Subcutaneous abdominal adipose tissue (tissue), 5 donors: ENCODE data around the gene TRIM56.
"Not testable (repeated sequence)": the region's sequence is repeated elsewhere in the genome, so short reads cannot be mapped to it uniquely, and the experiment has no call there.

Source experiments
- H3K27ac ChIP-seq: one replicate; pipeline ENCODE4 v1.7.0; 2013; ENCODE audit warnings: low read depth, mild to moderate bottlenecking, inconsistent platforms, low read length, moderate library complexity
- H3K27me3 ChIP-seq, 5 donors: one replicate each; pipeline ENCODE4 v1.7.0; 2013; ENCODE audit warnings: low read length in 5 of 5, inconsistent platforms in 1 of 5; ENCODE audit not compliant: control insufficient read depth in 5 of 5, insufficient read depth in 4 of 5
- H3K36me3 ChIP-seq, 5 donors: one replicate each; pipeline ENCODE4 v1.7.0; 2013; ENCODE audit warnings: low read length in 5 of 5; ENCODE audit not compliant: control insufficient read depth in 5 of 5, insufficient read depth in 5 of 5
- H3K4me1 ChIP-seq, 5 donors: one replicate each; pipeline ENCODE4 v1.7.0; 2013; ENCODE audit warnings: low read length in 5 of 5, mild to moderate bottlenecking in 3 of 5, moderate library complexity in 1 of 5; ENCODE audit not compliant: control insufficient read depth in 5 of 5, insufficient read depth in 5 of 5
- H3K4me3 ChIP-seq, 5 donors: one replicate each; pipeline ENCODE4 v1.7.0; 2013; ENCODE audit warnings: low read length in 5 of 5, low read depth in 1 of 5
- H3K9ac ChIP-seq, 5 donors: one replicate each; pipeline ENCODE4 v1.7.0; 2013; ENCODE audit warnings: low read length in 5 of 5, mild to moderate bottlenecking in 4 of 5, moderate library complexity in 3 of 5
- H3K9me3 ChIP-seq, 5 donors: one replicate each; pipeline ENCODE4 v1.7.0; 2013; ENCODE audit warnings: low read length in 5 of 5; ENCODE audit not compliant: control insufficient read depth in 5 of 5
- donor health status: healthy.
- donor health status: healthy.
- donor health status: healthy.
- donor health status: healthy.
- donor health status: healthy.

The TRIM56 gene

GRCh38 chr7:101088858-101089529 lies 3.7 kb downstream of the TRIM56 start:
- Histone ChIP-seq H3K4me1 (peaks cover 6 to 55% (median 35%) of the 10 kb centered on the region in 5 donors), H3K27ac (no peak overlapping the region), H3K9ac (no peak overlapping the region)

GRCh38 chr7:101089876-101090275 lies 4.6 kb downstream of the TRIM56 start:
- peaks cover 5 to 59% (median 40%) of the 10 kb centered on the region in 5 donors for H3K4me1 ChIP-seq
- H3K9ac ChIP-seq = no peak overlapping the region
- no peak overlapping the region for H3K4me3 ChIP-seq
- H3K9me3 ChIP-seq = no peaks in the 10 kb centered on the region
- no peaks in the 10 kb centered on the region for H3K27me3 ChIP-seq
- H3K27ac ChIP-seq = no peak overlapping the region
- peaks cover 0 to 43% (median 32%) of the 10 kb centered on the region in 5 donors for H3K36me3 ChIP-seq

More at GRCh38 chr7:101088858-101089529, 3.7 kb downstream of the TRIM56 start:
- H3K36me3 ChIP-seq = peaks cover 0 to 43% (median 32%) of the 10 kb centered on the region in 5 donors
- H3K9me3 ChIP-seq = no peaks in the 10 kb centered on the region
- no peak overlapping the region for H3K4me3 ChIP-seq
- H3K27me3 ChIP-seq = no peaks in the 10 kb centered on the region

- not testable (repeated sequence) for H3K27me3 ChIP-seq, H3K9me3 ChIP-seq, H3K9ac ChIP-seq, H3K27ac ChIP-seq, H3K4me3 ChIP-seq
- Histone ChIP-seq H3K36me3 (peaks cover 0 to 35% (median 26%) of the 10 kb centered on the region in 5 donors), H3K4me1 (peaks cover 0 to 43% (median 24%) of the 10 kb centered on the region in 5 donors)
These were observed 7.1 kb downstream of the TRIM56 start for GRCh38 chr7:101092266-101092905.

- Histone ChIP-seq H3K9ac (no peak overlapping the region), H3K4me1 (peaks cover 0 to 31% (median 20%) of the 10 kb centered on the region in 5 donors), H3K4me3 (no peak overlapping the region), H3K27me3 (no peaks in the 10 kb centered on the region), H3K9me3 (no peaks in the 10 kb centered on the region), H3K36me3 (peaks cover 0 to 20% (median 11%) of the 10 kb centered on the region in 5 donors), H3K27ac (peak overlapping the region; percentile 55)
These were observed 8.6 kb downstream of the TRIM56 start for GRCh38 chr7:101093906-101094305.

- Histone ChIP-seq H3K36me3 (peaks cover 0 to 15% (median 6%) of the 10 kb centered on the region in 5 donors), H3K27ac (peak overlapping the region; percentile 55), H3K4me3 (no peak overlapping the region), H3K27me3 (no peaks in the 10 kb centered on the region), H3K9ac (no peak overlapping the region), H3K4me1 (peaks cover 0 to 28% (median 18%) of the 10 kb centered on the region in 5 donors), H3K9me3 (no peaks in the 10 kb centered on the region)
These were observed 9.1 kb downstream of the TRIM56 start for GRCh38 chr7:101094376-101094775.

- H3K36me3 ChIP-seq = peaks cover 0 to 10% (median 5%) of the 10 kb centered on the region in 5 donors
- H3K27ac ChIP-seq = peak overlapping the region; percentile 55
- no peaks in the 10 kb centered on the region for H3K27me3 ChIP-seq
- no peak overlapping the region for H3K9ac ChIP-seq
- no peaks in the 10 kb centered on the region for H3K9me3 ChIP-seq
- peaks cover 0 to 28% (median 20%) of the 10 kb centered on the region in 5 donors for H3K4me1 ChIP-seq
- no peak overlapping the region for H3K4me3 ChIP-seq
These were observed 9.6 kb downstream of the TRIM56 start for GRCh38 chr7:101094791-101095375.

- Histone ChIP-seq H3K27me3 (no peaks in the 10 kb centered on the region), H3K27ac (no peak overlapping the region), H3K4me3 (no peak overlapping the region), H3K36me3 (no peaks in the 10 kb centered on the region), H3K9ac (no peak overlapping the region), H3K4me1 (peaks cover 3 to 32% (median 30%) of the 10 kb centered on the region in 5 donors), H3K9me3 (no peaks in the 10 kb centered on the region)
These were observed 11.2 kb downstream of the TRIM56 start for GRCh38 chr7:101096331-101096956.

GRCh38 chr7:101096957-101097347 lies 11.7 kb downstream of the TRIM56 start:
- Histone ChIP-seq H3K9me3 (no peaks in the 10 kb centered on the region), H3K9ac (no peak overlapping the region), H3K27me3 (no peaks in the 10 kb centered on the region), H3K27ac (no peak overlapping the region), H3K4me3 (no peak overlapping the region), H3K4me1 (peaks cover 3 to 32% (median 30%) of the 10 kb centered on the region in 5 donors), H3K36me3 (no peaks in the 10 kb centered on the region)

- Histone ChIP-seq H3K36me3 (no peaks in the 10 kb centered on the region), H3K27ac (no peak overlapping the region), H3K9me3 (no peaks in the 10 kb centered on the region), H3K9ac (no peak overlapping the region), H3K4me3 (no peak overlapping the region), H3K27me3 (no peaks in the 10 kb centered on the region), H3K4me1 (peaks cover 3 to 32% (median 30%) of the 10 kb centered on the region in 5 donors)
These were observed 12.3 kb downstream of the TRIM56 start for GRCh38 chr7:101097561-101097960.
